ENCODE measurements around the gene OPRM1.

The OPRM1 gene

DNA sequence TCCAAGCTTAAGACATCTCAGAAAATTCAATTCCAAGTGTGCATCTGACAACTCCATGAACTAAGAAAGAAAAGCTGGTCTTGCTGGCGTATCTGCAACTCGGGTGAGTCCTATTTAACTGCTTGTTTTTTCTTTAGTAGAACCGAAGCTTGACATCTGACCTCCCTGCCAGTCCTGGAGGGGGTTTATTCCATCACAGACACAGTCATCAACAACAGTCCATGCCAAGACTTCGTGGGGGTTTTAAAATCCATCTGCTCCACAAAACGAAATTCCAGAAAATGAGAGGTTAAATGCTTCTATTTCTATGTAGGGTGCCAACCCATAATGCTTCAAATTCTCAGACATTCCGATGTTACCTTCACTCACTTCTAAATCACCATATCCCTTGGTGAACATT, 183.7 kb downstream of the OPRM1 start:
- H3K27ac ChIP-seq = no peak overlapping the region
- no peak for TF ChIP-seq ZFX (IDR thresholded peaks at IDR 0.05)
- TF ChIP-seq, protein P1, sequence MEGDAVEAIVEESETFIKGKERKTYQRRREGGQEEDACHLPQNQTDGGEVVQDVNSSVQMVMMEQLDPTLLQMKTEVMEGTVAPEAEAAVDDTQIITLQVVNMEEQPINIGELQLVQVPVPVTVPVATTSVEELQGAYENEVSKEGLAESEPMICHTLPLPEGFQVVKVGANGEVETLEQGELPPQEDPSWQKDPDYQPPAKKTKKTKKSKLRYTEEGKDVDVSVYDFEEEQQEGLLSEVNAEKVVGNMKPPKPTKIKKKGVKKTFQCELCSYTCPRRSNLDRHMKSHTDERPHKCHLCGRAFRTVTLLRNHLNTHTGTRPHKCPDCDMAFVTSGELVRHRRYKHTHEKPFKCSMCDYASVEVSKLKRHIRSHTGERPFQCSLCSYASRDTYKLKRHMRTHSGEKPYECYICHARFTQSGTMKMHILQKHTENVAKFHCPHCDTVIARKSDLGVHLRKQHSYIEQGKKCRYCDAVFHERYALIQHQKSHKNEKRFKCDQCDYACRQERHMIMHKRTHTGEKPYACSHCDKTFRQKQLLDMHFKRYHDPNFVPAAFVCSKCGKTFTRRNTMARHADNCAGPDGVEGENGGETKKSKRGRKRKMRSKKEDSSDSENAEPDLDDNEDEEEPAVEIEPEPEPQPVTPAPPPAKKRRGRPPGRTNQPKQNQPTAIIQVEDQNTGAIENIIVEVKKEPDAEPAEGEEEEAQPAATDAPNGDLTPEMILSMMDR (conservative IDR thresholded peaks at IDR 0.05) = no peak

DNA sequence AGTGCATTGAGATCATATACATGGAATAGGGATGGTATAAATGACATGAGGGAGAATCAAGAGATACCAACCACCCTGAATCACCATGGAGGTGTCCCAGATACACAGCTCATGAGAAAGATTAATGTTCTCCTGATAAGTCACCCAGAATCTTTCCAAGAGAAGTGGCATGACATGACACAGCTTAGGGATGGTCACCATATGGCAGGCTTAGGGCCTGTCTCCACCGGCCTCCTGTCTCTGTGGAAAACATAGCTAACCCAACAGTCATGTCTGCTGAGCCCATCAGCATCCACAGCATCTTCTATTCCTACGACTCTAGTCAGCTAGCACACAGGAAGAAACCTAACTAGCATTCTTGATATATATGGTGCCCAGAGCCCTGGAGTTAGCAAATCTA, 184.3 kb downstream of the OPRM1 start:
- TF ChIP-seq ZFX (IDR thresholded peaks at IDR 0.05) = no peak
- TF ChIP-seq, protein P1 (conservative IDR thresholded peaks at IDR 0.05) = no peak
- no peak overlapping the region for H3K27ac ChIP-seq

DNA sequence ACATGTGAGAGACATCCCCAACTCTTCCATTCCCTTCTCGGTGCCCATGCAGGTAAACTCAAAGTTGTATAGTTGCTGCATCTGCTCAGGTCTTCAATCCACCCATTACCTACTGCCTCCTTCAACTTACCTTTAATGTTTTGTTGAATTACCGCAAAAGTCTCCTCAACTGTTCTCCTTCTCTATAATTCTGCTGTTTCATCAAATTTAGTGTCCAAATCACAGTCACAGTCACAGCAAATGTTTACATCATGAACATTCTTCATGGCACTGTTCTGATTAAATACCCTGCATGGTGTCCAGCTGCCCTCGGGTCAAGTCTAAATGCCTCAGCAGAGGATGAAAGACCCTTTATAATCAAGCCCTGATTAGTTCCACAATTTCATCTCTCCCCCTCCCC, 187.4 kb downstream of the OPRM1 start:
- TF ChIP-seq, protein P1 (conservative IDR thresholded peaks at IDR 0.05) = no peak
- no peak for TF ChIP-seq ZFX (IDR thresholded peaks at IDR 0.05)
- H3K27ac ChIP-seq = no peak overlapping the region

DNA sequence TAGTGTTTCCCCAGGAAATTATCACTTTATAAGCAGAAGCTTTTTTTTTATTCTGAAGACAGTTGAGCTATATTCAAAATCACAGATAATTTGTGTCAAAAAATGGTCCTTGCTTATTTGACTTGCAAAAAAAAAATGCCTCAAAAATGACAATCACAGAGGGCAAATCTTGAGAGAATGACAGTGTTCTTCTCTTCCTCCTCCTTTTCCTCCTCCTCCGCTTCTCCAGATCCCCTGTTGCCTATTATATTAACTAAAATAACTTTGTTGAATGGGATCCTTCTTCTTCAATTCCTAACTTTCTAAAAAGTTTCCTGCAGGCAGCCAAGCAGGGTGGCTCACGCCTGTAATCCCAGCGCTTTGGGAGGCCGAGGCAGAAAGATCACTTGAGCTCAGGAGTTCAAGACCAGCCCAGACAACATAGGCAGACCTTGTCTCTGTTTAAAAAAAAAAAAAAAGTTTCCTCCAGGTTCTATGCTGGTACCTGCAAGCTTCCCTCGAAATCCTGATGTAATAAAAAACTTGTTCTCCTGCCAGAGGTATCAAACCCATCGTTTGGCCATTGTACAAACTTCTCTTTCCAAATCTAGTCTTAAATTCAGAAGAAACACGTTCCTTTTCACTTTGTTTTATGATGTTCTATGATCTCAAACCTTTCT, 189.0 kb downstream of the OPRM1 start:
- no peak for TF ChIP-seq ZFX (IDR thresholded peaks at IDR 0.05)
- TF ChIP-seq, protein P1 (conservative IDR thresholded peaks at IDR 0.05) = no peak
- H3K27ac ChIP-seq = no peak overlapping the region

DNA sequence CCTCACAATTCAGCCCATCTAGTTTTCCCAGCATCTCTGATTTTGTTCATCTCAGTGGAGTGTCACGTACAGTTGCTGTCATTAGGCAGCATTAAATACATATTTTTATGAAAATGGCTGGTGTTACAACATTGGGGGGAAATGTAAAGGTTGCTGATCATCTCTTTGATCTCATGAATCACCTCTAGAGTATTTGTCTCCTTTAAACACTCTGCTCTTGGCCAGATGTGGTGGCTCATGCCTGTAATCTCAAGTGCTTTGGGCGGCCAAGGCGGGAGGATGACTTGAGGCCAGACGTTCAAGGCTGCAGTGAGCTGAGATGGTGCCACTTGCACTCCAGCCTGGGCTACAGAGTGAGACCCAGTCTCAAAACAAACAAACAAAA, 189.5 kb downstream of the OPRM1 start:
- TF ChIP-seq, protein P1 (conservative IDR thresholded peaks at IDR 0.05) = no peak
- TF ChIP-seq ZFX (IDR thresholded peaks at IDR 0.05) = no peak
- no peak overlapping the region for H3K27ac ChIP-seq

DNA sequence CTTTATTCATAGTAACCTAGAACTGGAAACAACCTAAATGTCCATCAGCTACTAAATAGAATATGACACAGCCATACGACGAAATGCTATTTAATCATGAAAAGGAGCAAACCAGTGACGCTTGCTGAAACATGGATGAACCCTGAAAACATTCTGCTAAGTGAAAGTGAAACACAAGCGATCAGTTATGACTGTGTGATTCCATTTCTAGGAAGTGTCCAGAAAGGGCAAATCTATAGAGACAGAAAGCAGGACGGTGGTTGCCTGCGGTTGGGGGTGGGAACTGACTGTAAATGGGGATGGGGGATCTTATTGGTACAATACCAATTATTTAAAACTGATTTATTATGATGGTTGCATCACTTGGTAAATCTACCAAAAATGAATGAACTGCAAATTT, 190.7 kb downstream of the OPRM1 start:
- TF ChIP-seq, protein P1 (conservative IDR thresholded peaks at IDR 0.05) = no peak
- TF ChIP-seq ZFX (IDR thresholded peaks at IDR 0.05) = no peak
- H3K27ac ChIP-seq = no peak overlapping the region

DNA sequence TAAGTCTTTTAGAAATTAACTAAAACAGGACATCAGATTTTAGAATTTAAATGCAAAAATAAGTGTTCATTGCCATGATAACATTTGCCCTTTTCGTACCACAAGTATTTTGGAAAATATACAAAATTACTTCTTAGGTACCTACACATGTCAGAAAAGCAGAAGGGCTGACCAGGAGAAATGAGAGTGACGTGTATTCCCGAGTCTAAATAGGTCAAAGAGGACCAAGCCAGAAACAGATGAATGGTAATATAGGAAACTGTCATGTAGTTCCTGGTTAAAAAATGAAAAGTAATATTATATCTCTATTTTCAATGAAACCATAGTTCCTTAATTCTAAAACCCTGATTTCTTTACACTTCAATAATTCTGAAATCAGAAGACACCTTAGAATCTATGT, 191.4 kb downstream of the OPRM1 start:
- H3K27ac ChIP-seq = no peak overlapping the region
- TF ChIP-seq, protein P1 (conservative IDR thresholded peaks at IDR 0.05) = no peak
- no peak for TF ChIP-seq ZFX (IDR thresholded peaks at IDR 0.05)
